ENCODE results near the gene PARD3.

Gene PARD3

DNA sequence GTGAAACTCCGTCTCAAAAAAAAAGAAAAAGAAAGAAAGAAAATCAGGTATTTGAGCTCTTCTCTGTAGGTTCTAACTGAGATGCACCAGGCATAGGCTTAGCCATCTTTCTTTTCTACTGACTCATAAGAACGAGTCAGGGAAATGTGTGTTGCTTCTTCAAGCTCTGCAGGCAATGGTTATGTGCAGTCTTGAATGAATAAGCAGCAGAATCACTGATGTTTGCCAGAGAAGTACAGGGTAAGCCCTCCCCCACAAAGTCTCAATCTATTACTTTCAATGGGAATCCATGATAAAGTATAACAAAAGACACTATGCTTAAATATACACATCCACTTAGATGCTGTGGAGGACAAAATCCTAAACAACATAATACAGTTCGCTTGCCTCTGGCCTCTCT, 239.2 kb downstream of the PARD3 start:
- CTCF ChIA-PET: no interaction called here
- POLR2A ChIA-PET (ENCODE audit: low non-redundant PET): no interaction called here
- no peak overlapping the region for H3K27ac ChIP-seq
- DNase-seq (ENCODE audit: low spot score): no peak
- TF ChIP-seq, protein P1, sequence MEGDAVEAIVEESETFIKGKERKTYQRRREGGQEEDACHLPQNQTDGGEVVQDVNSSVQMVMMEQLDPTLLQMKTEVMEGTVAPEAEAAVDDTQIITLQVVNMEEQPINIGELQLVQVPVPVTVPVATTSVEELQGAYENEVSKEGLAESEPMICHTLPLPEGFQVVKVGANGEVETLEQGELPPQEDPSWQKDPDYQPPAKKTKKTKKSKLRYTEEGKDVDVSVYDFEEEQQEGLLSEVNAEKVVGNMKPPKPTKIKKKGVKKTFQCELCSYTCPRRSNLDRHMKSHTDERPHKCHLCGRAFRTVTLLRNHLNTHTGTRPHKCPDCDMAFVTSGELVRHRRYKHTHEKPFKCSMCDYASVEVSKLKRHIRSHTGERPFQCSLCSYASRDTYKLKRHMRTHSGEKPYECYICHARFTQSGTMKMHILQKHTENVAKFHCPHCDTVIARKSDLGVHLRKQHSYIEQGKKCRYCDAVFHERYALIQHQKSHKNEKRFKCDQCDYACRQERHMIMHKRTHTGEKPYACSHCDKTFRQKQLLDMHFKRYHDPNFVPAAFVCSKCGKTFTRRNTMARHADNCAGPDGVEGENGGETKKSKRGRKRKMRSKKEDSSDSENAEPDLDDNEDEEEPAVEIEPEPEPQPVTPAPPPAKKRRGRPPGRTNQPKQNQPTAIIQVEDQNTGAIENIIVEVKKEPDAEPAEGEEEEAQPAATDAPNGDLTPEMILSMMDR (conservative IDR thresholded peaks at IDR 0.05; ENCODE audit: low read depth): no peak

DNA sequence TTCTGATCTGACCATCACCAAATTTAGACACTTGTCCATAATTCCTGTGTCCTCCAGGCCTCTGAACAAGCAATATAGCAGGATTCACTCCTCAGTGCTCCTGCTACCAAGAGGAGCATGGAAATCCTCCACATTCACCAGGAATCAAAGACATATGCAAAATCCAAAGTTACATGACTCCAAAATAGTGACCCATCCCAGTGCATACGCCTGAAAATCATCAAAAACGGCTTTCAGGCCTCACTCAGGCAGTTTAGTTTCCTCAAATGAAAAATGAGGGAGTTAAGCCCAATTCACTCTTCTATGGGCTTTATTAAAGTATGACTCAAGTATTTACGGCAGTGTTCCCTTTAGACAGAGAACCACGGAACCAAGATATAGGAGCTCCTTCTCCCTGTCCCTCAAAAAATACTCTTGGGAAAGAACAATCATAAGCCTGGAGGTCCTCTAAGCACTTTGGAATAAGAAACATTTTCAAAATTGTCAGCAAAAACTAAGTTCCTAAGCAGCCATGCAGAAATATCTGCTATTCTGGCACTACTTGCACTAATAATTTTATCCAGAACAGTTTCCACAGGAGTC, 240.7 kb downstream of the PARD3 start:
- CTCF ChIA-PET: no interaction called here
- no peak for DNase-seq (ENCODE audit: low spot score)
- POLR2A ChIA-PET (ENCODE audit: low non-redundant PET): no interaction called here
- TF ChIP-seq, protein P1 (conservative IDR thresholded peaks at IDR 0.05; ENCODE audit: low read depth): no peak
- no peak overlapping the region for H3K27ac ChIP-seq

DNA sequence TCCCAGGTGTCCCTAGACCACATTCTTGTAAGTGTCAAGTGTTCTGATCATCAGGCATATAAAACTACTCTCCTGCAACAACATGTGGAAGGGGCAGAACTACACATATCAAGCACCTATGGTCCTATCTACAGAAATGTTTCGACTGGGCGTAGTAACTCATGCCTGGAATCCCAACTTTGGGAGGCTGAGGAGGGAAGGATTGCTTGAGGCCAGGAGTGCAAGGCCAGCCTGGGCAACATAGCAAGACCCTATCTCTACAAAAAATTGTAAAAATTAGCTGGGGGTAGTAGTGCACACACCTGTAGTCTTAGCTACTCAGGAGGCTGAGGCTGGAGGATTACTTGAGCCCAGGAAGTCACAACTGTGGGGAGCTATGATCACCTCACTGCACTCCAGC, 244.2 kb downstream of the PARD3 start:
- POLR2A ChIA-PET (ENCODE audit: low non-redundant PET): no interaction called here

DNA sequence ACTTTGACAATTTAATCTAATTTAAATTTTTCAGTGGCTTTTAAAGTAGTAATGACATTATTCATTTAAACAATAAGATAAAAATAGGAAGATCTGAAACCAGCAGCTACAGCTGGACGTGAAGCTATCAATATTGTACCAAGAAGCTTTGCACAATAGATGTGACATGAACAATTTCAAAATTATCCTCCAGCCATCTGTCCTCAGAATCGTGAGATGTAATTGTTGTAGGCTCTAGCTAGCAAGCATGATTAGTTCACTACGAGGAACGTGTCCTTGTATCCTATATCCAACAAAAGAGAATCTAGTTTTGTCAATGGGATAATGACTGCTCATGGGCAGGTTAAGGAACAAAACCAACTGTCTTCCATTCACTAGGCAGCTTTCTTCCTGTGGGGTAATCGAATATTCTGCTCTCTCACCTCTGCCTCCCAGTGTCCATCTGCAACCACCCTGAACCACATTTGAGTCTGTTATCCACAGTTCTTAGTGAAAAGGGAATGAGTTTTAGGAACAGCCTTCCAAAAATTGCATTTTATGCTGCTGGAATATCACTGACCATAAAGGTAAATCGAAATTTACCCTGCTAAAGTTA, 247.3 kb downstream of the PARD3 start:
- ChIA-PET POLR2A (ENCODE audit: low non-redundant PET) (no interaction called here), CTCF (no interaction called here)
- TF ChIP-seq, protein P1 (conservative IDR thresholded peaks at IDR 0.05; ENCODE audit: low read depth): no peak
- no peak overlapping the region for H3K27ac ChIP-seq
- no peak for DNase-seq (ENCODE audit: low spot score)

More for the DNA sequence above, 244.2 kb downstream of the PARD3 start:
- CTCF ChIA-PET: no interaction called here
- TF ChIP-seq, protein P1 (conservative IDR thresholded peaks at IDR 0.05; ENCODE audit: low read depth): no peak
- H3K27ac ChIP-seq: no peak overlapping the region
- DNase-seq (ENCODE audit: low spot score): no peak

DNA sequence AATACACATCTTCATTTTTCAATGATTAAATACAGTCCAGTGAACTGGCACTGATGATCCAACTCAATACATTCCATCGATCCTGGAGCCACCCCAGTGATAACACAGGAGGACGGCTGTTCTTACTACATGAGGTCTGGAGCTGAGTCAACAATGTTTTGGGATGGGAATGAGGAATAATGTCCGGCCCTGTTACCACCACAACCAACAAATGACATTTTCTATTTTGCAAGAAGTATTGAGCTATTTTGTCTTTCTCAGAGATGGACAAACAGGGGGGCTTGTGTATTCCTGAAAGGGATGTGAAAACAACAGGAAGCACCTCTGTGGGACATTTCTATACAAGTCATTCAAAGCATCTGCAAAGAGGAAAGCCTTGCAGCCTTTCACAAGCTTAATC, 249.2 kb downstream of the PARD3 start:
- DNase-seq (ENCODE audit: low spot score): no peak
- no peak overlapping the region for H3K27ac ChIP-seq
- ChIA-PET POLR2A (ENCODE audit: low non-redundant PET) (no interaction called here), CTCF (no interaction called here)
- TF ChIP-seq, protein P1 (conservative IDR thresholded peaks at IDR 0.05; ENCODE audit: low read depth): no peak

DNA sequence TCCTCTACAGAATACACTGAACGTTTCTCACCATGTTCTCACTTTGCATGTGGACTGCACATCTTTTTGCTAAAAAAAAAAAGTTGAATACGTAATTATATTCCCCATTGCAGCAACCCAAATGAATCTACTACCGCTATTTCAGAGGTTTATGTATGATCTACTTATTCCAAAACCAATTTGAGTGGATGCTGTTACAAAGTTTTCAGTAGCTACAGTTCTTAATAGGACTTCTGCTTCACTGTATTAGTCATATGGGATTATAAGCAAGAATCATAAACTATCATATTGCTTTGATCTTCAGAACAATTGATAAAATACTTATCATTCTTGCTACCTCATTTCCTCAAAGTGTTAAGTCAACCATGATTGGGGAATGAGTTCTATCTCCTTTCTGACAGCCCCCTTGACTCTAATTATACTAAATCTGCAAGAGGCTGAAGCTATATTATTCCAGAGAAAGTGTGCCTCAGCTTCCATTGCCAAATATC, 257.0 kb downstream of the PARD3 start:
- CTCF ChIA-PET: no interaction called here
- no peak overlapping the region for H3K27ac ChIP-seq
- TF ChIP-seq, protein P1 (conservative IDR thresholded peaks at IDR 0.05; ENCODE audit: low read depth): no peak
- POLR2A ChIA-PET (ENCODE audit: low non-redundant PET): no interaction called here
- DNase-seq (ENCODE audit: low spot score): no peak

Data from RWPE1 (cell line).